Thyroid gland (tissue), 4 donors: Measurements from ENCODE around the gene CTSS. TPM values are rescaled to one million over a fixed set of nuclear protein-coding genes. Genes with fewer than 3 reads are reported as not detected.
"Not testable (repeated sequence)": the region's sequence is repeated elsewhere in the genome, so short reads cannot be mapped to it uniquely, and the experiment has no call there.

Source experiments
- DNase-seq, 2 donors: peaks; one replicate each; pipeline ENCODE4 v3.0.0-alpha.2; 2019
- H3K27ac ChIP-seq, 3 donors: fragments of 200-600 bp; sonication (generic); 1 replicate in 2 of 3; 2 replicates in 1 of 3; pipeline ENCODE4 v1.5.1; 2016 to 2019; ENCODE audit warnings: mild to moderate bottlenecking in 1 of 3, moderate library complexity in 1 of 3
- H3K27me3 ChIP-seq: fragments of 200-600 bp; sonication (generic); one replicate; pipeline ENCODE4 v1.5.1; 2019
- H3K36me3 ChIP-seq, 2 donors: fragments of 200-600 bp; sonication (generic); one replicate each; pipeline ENCODE4 v1.5.1; 2016 to 2019
- H3K4me1 ChIP-seq, 2 donors: fragments of 200-600 bp; sonication (generic); one replicate each; pipeline ENCODE4 v1.5.1; 2017 to 2019
- H3K4me3 ChIP-seq, 3 donors: fragments of 200-600 bp; sonication (generic); replicated peaks in 1 of 3; 1 replicate in 2 of 3; 2 replicates in 1 of 3; pipeline ENCODE4 v1.5.1; 2016; ENCODE audit warnings: mild to moderate bottlenecking in 1 of 3
- H3K9me3 ChIP-seq: fragments of 200-600 bp; sonication (generic); one replicate; pipeline ENCODE4 v1.5.1; 2017
- POLR2A ChIP-seq, 2 donors: fragments of 450-650 bp; IDR thresholded peaks; one replicate each; pipeline ENCODE4 v1.6.1; 2017; ENCODE audit warnings: antibody characterized with exemption in 2 of 2, mild to moderate bottlenecking in 2 of 2, moderate library complexity in 1 of 2
- WGBS, 2 donors: methylation state at CpG; one replicate each; pipeline ENCODE4 v1.1.5; 2017; 5-methylcytosine and 5-hydroxymethylcytosine counted together
- intact Hi-C: fragments of 100-400 bp; cut with DNase I; formaldehyde crosslinking; loops from one replicate; pipeline ENCODE4 v1.15.1; 2023
- total RNA-seq, 4 donors: library from RNA; depleted of rRNA; stranded (reverse); fragments of >200 nt; gene quantifications; one replicate each; pipeline ENCODE4 v1.2.3, GENCODE V29; 2016
- TF ChIP-seq, protein P1 (sequence below), 6 experiments: fragments of 200-600 bp in 3 of 6; fragments of 450-650 bp in 3 of 6; sonication (generic) in 3 of 6; IDR thresholded peaks; one replicate each; pipeline ENCODE4 v1.5.1; 2016 to 2019; ENCODE audit warnings: antibody characterized with exemption in 6 of 6, mild to moderate bottlenecking in 2 of 6, inconsistent platforms in 1 of 6, moderate library complexity in 1 of 6

CTSS gene
- total RNA-seq, 4 donors from 2014 or later, result 26.2 to 49.3 (median 33.1) TPM

DNA sequence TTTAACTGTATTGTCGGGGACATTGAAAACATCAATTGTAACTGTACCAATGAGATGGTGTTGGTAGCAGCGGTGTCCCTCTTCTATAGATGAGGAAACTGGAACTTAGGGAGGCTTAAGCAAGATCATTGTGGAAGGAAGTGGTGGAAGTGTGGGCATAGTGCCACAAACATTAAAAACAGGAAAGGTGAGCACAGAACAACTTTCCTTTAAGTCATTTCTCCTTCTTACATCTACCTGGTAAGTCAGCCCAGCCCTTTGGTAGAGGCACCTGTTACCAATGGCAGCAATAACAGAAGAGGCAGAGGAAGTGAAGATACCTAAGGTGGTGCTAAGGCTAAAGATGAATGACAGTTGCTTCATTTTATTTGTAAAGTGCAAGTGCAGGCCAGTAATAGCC, 12.0 kb upstream of the CTSS start:
- TF ChIP-seq POLR2A (IDR thresholded peaks at IDR 0.05), result no peak
- TF ChIP-seq, protein P1, sequence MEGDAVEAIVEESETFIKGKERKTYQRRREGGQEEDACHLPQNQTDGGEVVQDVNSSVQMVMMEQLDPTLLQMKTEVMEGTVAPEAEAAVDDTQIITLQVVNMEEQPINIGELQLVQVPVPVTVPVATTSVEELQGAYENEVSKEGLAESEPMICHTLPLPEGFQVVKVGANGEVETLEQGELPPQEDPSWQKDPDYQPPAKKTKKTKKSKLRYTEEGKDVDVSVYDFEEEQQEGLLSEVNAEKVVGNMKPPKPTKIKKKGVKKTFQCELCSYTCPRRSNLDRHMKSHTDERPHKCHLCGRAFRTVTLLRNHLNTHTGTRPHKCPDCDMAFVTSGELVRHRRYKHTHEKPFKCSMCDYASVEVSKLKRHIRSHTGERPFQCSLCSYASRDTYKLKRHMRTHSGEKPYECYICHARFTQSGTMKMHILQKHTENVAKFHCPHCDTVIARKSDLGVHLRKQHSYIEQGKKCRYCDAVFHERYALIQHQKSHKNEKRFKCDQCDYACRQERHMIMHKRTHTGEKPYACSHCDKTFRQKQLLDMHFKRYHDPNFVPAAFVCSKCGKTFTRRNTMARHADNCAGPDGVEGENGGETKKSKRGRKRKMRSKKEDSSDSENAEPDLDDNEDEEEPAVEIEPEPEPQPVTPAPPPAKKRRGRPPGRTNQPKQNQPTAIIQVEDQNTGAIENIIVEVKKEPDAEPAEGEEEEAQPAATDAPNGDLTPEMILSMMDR (IDR thresholded peaks at IDR 0.05), result no peak
- H3K27me3 ChIP-seq, result no peaks in the 10 kb centered on the region
- intact Hi-C loops, result no loop called here
- H3K36me3 ChIP-seq, result no peaks in the 10 kb centered on the region
- no peak for DNase-seq
- 88 to 89% methylated on average over 2 of the region's 2 CpGs for WGBS, 2 donors
- H3K27ac ChIP-seq, result no peak overlapping the region
- no peak overlapping the region for H3K4me3 ChIP-seq
- no peaks in the 10 kb centered on the region for H3K4me1 ChIP-seq
- no peaks in the 10 kb centered on the region for H3K9me3 ChIP-seq

DNA sequence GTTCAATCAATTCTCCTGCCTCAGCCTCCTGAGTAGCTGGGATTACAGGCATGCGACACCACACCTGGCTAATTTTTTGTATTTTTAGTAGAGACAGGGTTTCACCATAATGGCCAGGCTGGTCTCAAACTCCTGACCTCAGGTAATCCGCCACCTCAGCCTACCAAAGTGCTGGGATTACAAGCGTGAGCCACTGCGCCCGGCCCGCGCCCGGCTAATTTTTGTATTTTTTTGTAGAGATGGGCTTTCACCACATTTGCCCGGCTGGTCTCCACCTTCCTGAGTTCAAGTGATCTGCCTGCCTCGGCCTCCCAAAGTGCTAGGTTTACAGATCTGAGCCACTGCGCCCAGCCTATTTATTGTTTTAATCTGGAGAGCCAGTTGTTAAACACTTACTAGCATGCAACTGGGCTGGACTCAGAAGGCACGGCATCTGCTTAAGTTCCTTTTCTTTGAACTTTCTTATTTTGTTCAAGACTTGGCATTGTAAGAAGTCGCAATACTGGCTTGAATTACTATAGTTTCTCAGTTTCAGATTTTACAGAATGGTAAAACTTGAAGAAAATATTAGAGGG, 10.4 kb upstream of the CTSS start:
- H3K4me3 ChIP-seq, intact Hi-C loops, H3K27ac ChIP-seq, H3K4me1 ChIP-seq, H3K27me3 ChIP-seq, H3K9me3 ChIP-seq, H3K36me3 ChIP-seq, DNase-seq: not testable (repeated sequence)
- WGBS, 2 donors, result 92 to 95% methylated on average over 13 of the region's 13 CpGs

DNA sequence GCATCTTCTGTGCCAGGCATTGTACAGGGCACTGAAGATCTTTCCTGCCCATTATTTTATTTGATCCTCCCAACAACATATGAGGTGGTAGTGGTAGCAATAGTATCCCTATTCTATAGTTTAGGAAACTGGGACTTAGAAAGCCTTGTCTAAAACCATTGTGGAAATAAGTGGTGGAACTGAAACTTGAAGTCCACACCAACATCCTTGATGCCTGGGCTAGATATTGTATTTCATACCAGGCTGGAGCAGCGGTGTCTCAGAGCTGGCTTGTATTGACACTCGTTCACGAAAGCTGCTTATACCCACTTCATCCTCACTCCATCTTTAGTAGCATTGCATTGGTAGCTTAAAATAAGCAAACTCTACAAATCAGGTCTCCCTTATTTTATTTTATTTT, 9.7 kb upstream of the CTSS start:
- Histone ChIP-seq H3K36me3 (no peaks in the 10 kb centered on the region), H3K9me3 (no peaks in the 10 kb centered on the region), H3K4me1 (no peaks in the 10 kb centered on the region), H3K4me3 (no peak overlapping the region), H3K27me3 (no peaks in the 10 kb centered on the region), H3K27ac (no peak overlapping the region)
- no peak for DNase-seq
- 62 to 68% methylated on average over 3 of the region's 3 CpGs for WGBS, 2 donors
- intact Hi-C loops, result no loop called here
- TF ChIP-seq POLR2A (IDR thresholded peaks at IDR 0.05), result no peak
- TF ChIP-seq, protein P1 (IDR thresholded peaks at IDR 0.05), result no peak

GRCh38 chr1:150772326-150772725, 6.7 kb upstream of the CTSS start:
- H3K4me3 ChIP-seq, result no peak overlapping the region
- WGBS, 2 donors, result 86% methylated on average over 4 of the region's 4 CpGs
- intact Hi-C loops, result no loop called here
- DNase-seq, result no peak
- H3K27ac ChIP-seq, result no peak overlapping the region
- no peaks in the 10 kb centered on the region for H3K36me3 ChIP-seq
- H3K4me1 ChIP-seq, result no peaks in the 10 kb centered on the region
- no peaks in the 10 kb centered on the region for H3K9me3 ChIP-seq
- no peaks in the 10 kb centered on the region for H3K27me3 ChIP-seq
- TF ChIP-seq, protein P1 (IDR thresholded peaks at IDR 0.05), result no peak
- TF ChIP-seq POLR2A (IDR thresholded peaks at IDR 0.05), result no peak

DNA sequence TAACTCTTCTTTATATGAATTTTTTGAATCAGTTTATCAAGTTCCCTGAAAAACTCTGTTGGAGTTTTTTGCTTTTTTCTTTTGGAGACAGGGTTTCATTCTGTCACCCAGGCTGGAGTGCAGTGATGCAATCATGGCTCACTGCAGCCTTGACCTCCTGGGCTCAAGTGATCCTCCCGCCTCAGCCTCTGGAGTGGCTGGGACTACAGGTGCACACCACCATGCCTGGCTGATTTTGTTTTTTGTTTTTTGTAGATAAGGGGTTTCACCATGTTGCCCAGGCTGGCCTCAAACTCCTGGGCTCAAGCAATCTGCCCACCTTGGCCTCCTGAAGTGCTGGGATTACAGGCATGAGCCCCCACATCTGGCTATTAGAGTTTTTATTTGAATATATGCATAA, 2.1 kb upstream of the CTSS start:
- H3K9me3 ChIP-seq, H3K4me3 ChIP-seq, DNase-seq, H3K36me3 ChIP-seq, intact Hi-C loops, H3K27me3 ChIP-seq, H3K27ac ChIP-seq: not testable (repeated sequence)
- 71 to 100% methylated on average over 1 of the region's 1 CpG for WGBS, 2 donors
- H3K4me1 ChIP-seq, result peaks cover 0 to 11% of the 10 kb centered on the region in 2 donors

GRCh38 chr1:150765977-150766301, 361 bp upstream of the CTSS start:
- DNase-seq, H3K9me3 ChIP-seq, H3K4me3 ChIP-seq, intact Hi-C loops, H3K27me3 ChIP-seq, H3K36me3 ChIP-seq: not testable (repeated sequence)
- H3K27ac ChIP-seq, result peak overlapping the region in 2 of 3 donors; percentile 18 to 49
- peaks cover 0 to 11% of the 10 kb centered on the region in 2 donors for H3K4me1 ChIP-seq
- WGBS, 2 donors, result 85 to 86% methylated on average over 1 of the region's 1 CpG

GRCh38 chr1:150764617-150765101, 919 bp downstream of the CTSS start:
- peak overlapping the region in 1 of 3 donors; percentile 0 for H3K4me3 ChIP-seq
- H3K36me3 ChIP-seq, result no peaks in the 10 kb centered on the region
- TF ChIP-seq, protein P1 (IDR thresholded peaks at IDR 0.05), result no peak
- TF ChIP-seq POLR2A (IDR thresholded peaks at IDR 0.05), result no peak
- peaks cover 0 to 11% of the 10 kb centered on the region in 2 donors for H3K4me1 ChIP-seq
- no peaks in the 10 kb centered on the region for H3K9me3 ChIP-seq
- peak overlapping the region in 1 of 3 donors; percentile 18 for H3K27ac ChIP-seq
- H3K27me3 ChIP-seq, result no peaks in the 10 kb centered on the region
- intact Hi-C loops, result no loop called here
- WGBS, 2 donors, result 51 to 62% methylated on average over 2 of the region's 2 CpGs
- no peak for DNase-seq
